Activated CD8-positive, alpha-beta T cell treated with anti-CD3 and anti-CD28 coated beads, Interleukin-2, amount 10 ng/mL, durations not matched to agents 7 days and 5 days (primary cell): ENCODE results near the gene SPPL3. TPM values are rescaled to one million over a fixed set of nuclear protein-coding genes. Genes with fewer than 3 reads are reported as not detected.
A peak's percentile ranks its signal among the peaks of the same experiment; 100 is the strongest.

Source experiments
- ATAC-seq: fragments of 150-1000 bp; cut with Tn5 transposase; one replicate; pipeline ENCODE4 v1.10.0; 2021; ENCODE audit warnings: moderate library complexity
- CTCF ChIA-PET: fragments of 350-600 bp; sonication (Branson Sonifier 250); formaldehyde crosslinking; loops from one replicate; lab custom pipeline; 2021; ENCODE audit warnings: antibody characterized with exemption; lab: Charles Lee
- POLR2A ChIA-PET: fragments of 350-600 bp; sonication (Branson Sonifier 250); formaldehyde crosslinking; loops from one replicate; lab custom pipeline; 2021; ENCODE audit warnings: antibody characterized with exemption; lab: Charles Lee
- DNase-seq: peaks from one replicate; pipeline ENCODE4 v3.0.0-alpha.2; 2020
- H3K27ac Mint-ChIP-seq: one replicate; pipeline ENCODE4 v1.8.0; 2021; ENCODE audit warnings: mild to moderate bottlenecking, mixed read lengths
- H3K27me3 Mint-ChIP-seq: one replicate; pipeline ENCODE4 v1.8.0; 2021; ENCODE audit warnings: low read depth, mixed read lengths
- H3K36me3 Mint-ChIP-seq: one replicate; pipeline ENCODE4 v1.8.0; 2021; ENCODE audit warnings: low read depth, mixed read lengths
- H3K4me1 Mint-ChIP-seq: one replicate; pipeline ENCODE4 v1.8.0; 2021; ENCODE audit warnings: low read depth, mixed read lengths
- H3K4me3 Mint-ChIP-seq: one replicate; pipeline ENCODE4 v1.8.0; 2021; ENCODE audit warnings: mild to moderate bottlenecking, mixed read lengths
- H3K9me3 Mint-ChIP-seq: one replicate; pipeline ENCODE4 v1.8.0; 2022; ENCODE audit warnings: mixed read lengths; ENCODE audit not compliant: insufficient read depth
- total RNA-seq, 2 experiments: library from RNA; stranded (reverse); gene quantifications; one replicate each; pipeline ENCODE4 v1.2.3, GENCODE V29; 2021

The SPPL3 gene
- total RNA-seq, 2 experiments from 2014 or later, result 23.3 to 27.8 TPM

DNA sequence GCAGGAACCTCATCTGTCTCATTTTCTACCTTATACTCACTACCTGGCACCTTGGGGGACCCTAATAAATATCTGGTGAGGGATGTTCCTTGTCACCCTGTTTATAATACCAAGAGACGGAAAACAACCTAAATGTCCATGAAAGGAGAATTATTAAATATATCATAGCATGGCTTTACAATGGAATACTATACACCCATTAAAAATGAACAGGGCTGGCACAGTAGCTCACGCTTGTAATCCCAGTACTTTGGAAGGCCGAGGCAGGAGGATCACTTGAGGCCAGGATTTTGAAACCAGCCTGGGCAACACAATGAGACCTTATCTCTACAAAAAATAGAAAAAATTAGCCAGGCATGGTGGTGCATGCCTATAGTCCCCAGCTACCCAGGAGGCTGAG is 34.3 kb upstream of the SPPL3 start:
- no peaks in the 10 kb centered on the region for H3K4me1 Mint-ChIP-seq
- ATAC-seq, result no peak
- H3K9me3 Mint-ChIP-seq, result no peaks in the 10 kb centered on the region
- POLR2A ChIA-PET, result interaction anchor here (1.6 kb wide), 1 partner anchor 11 kb away, joined by 6 read pairs; no protein-coding TSS in a partner anchor
- peaks cover 9% of the 10 kb centered on the region for H3K27me3 Mint-ChIP-seq
- H3K36me3 Mint-ChIP-seq, result no peaks in the 10 kb centered on the region
- no peak overlapping the region for H3K27ac Mint-ChIP-seq
- CTCF ChIA-PET, result interaction anchor here (1.4 to 2.7 kb wide), 3 partner anchors 21 to 186 kb away, joined by 3 to 13 read pairs (median 8); no protein-coding TSS in a partner anchor
- DNase-seq, result no peak
- no peak overlapping the region for H3K4me3 Mint-ChIP-seq

- Mint-ChIP-seq H3K4me3 (no peak overlapping the region), H3K27ac (no peak overlapping the region), H3K36me3 (no peaks in the 10 kb centered on the region), H3K9me3 (no peaks in the 10 kb centered on the region), H3K27me3 (peaks cover 9% of the 10 kb centered on the region), H3K4me1 (no peaks in the 10 kb centered on the region)
- DNase-seq (no peak), ATAC-seq (no peak)
- POLR2A ChIA-PET, result no interaction called here
- CTCF ChIA-PET, result no interaction called here
These were observed 32.0 kb upstream of the SPPL3 start for GRCh38 chr12:120936197-120936596.

DNA sequence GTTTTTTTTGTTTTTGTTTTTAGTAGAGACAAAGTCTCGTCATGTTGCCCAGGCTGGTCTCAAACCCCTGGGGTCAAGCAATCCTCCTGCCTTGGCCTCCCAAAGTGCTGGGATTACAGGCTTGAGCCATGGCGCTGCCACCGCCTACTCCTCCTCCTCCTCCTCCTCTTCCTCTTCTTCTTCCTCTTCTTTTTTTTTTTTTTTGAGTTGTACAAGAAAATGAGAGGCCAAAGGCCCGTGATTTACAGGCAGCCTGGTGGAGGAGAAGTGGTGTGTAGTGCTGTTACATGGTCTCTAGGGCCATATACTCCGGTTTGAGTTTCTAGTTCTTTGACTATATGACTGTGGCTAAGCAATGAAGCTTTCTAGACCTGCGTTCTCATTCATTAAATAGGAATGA is 29.6 kb upstream of the SPPL3 start:
- ATAC-seq, result no peak
- no peaks in the 10 kb centered on the region for H3K9me3 Mint-ChIP-seq
- H3K27ac Mint-ChIP-seq, result no peak overlapping the region
- ChIA-PET CTCF (interaction anchor here (1.6 to 2.6 kb wide), 2 partner anchors 10 to 38 kb away, joined by 4 to 8 read pairs; no protein-coding TSS in a partner anchor), POLR2A (no interaction called here)
- no peak overlapping the region for H3K4me3 Mint-ChIP-seq
- H3K27me3 Mint-ChIP-seq, result peaks cover 7% of the 10 kb centered on the region
- H3K36me3 Mint-ChIP-seq, result no peaks in the 10 kb centered on the region
- no peaks in the 10 kb centered on the region for H3K4me1 Mint-ChIP-seq
- DNase-seq, result no peak

- Mint-ChIP-seq H3K4me1 (no peaks in the 10 kb centered on the region), H3K4me3 (no peak overlapping the region), H3K27me3 (peaks cover 7% of the 10 kb centered on the region), H3K36me3 (no peaks in the 10 kb centered on the region), H3K9me3 (no peaks in the 10 kb centered on the region), H3K27ac (no peak overlapping the region)
- POLR2A ChIA-PET, result no interaction called here
- CTCF ChIA-PET, result interaction anchor here (1.6 to 2.6 kb wide), 2 partner anchors 11 to 38 kb away, joined by 4 to 8 read pairs; no protein-coding TSS in a partner anchor
- ATAC-seq (no peak), DNase-seq (no peak)
These were observed 28.9 kb upstream of the SPPL3 start for GRCh38 chr12:120932956-120933526.

DNA sequence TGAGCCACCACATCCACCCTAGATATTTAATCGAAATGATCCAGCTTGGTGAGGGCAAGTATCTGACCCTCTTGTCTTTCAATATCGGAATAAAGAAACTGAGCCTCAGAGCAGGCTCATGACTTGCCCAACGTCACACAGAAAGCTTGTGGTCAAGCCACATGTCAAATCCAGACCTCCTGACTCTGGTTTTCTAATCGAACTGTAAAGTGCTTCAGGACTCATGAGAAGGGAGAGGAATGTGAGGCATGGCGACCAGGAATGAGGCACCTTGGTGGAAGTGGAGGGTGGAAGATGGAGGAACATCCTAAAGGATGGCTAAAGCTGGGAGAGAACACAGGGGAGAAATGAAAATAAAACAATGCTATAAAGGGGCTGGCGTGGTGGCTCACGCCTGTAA is 27.9 kb upstream of the SPPL3 start:
- no peaks in the 10 kb centered on the region for H3K4me1 Mint-ChIP-seq
- DNase-seq, result no peak
- H3K4me3 Mint-ChIP-seq, result no peak overlapping the region
- POLR2A ChIA-PET, result no interaction called here
- CTCF ChIA-PET, result interaction anchor here (0.6 kb wide), 1 partner anchor 146 kb away, joined by 5 read pairs; no protein-coding TSS in a partner anchor
- no peaks in the 10 kb centered on the region for H3K36me3 Mint-ChIP-seq
- no peaks in the 10 kb centered on the region for H3K9me3 Mint-ChIP-seq
- H3K27ac Mint-ChIP-seq, result no peak overlapping the region
- ATAC-seq, result no peak
- peaks cover 3% of the 10 kb centered on the region for H3K27me3 Mint-ChIP-seq

DNA sequence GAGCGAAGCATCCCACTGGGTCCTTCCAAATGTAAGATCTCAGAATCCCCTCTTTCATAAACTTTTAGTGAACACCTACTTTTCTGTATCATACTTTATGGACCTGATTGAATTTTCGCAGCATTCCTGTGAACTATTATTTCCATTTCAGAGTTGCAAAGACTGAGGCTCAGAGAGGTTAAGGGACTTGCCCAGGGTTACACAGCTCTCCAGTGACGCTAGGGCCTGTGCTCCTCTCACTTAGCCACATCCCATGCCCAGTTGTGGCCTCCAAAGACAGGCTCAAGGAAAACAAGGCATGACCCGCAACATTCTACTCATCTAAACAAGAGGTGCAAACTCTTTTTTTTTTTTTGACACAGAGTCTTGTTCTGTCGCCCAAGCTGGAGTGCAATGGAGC is 25.9 kb upstream of the SPPL3 start:
- H3K27me3 Mint-ChIP-seq, result no peaks in the 10 kb centered on the region
- CTCF ChIA-PET, result no interaction called here
- no peaks in the 10 kb centered on the region for H3K9me3 Mint-ChIP-seq
- DNase-seq, result no peak
- ATAC-seq, result no peak
- POLR2A ChIA-PET, result no interaction called here
- no peaks in the 10 kb centered on the region for H3K36me3 Mint-ChIP-seq
- H3K4me3 Mint-ChIP-seq, result no peak overlapping the region
- no peaks in the 10 kb centered on the region for H3K4me1 Mint-ChIP-seq
- no peak overlapping the region for H3K27ac Mint-ChIP-seq

- H3K27ac Mint-ChIP-seq, result no peak overlapping the region
- no peaks in the 10 kb centered on the region for H3K4me1 Mint-ChIP-seq
- ChIA-PET POLR2A (no interaction called here), CTCF (no interaction called here)
- no peaks in the 10 kb centered on the region for H3K36me3 Mint-ChIP-seq
- no peak for DNase-seq
- H3K27me3 Mint-ChIP-seq, result no peaks in the 10 kb centered on the region
- H3K4me3 Mint-ChIP-seq, result no peak overlapping the region
- no peaks in the 10 kb centered on the region for H3K9me3 Mint-ChIP-seq
- peak; percentile 30 for ATAC-seq
These were observed 24.9 kb upstream of the SPPL3 start for GRCh38 chr12:120928864-120929652.

GRCh38 chr12:120925740-120926563 is 21.8 kb upstream of the SPPL3 start:
- no peaks in the 10 kb centered on the region for H3K9me3 Mint-ChIP-seq
- H3K27ac Mint-ChIP-seq, result no peak overlapping the region
- ATAC-seq (peak; percentile 27), DNase-seq (no peak)
- H3K27me3 Mint-ChIP-seq, result no peaks in the 10 kb centered on the region
- CTCF ChIA-PET, result no interaction called here
- H3K36me3 Mint-ChIP-seq, result no peaks in the 10 kb centered on the region
- H3K4me1 Mint-ChIP-seq, result no peaks in the 10 kb centered on the region
- POLR2A ChIA-PET, result no interaction called here
- H3K4me3 Mint-ChIP-seq, result no peak overlapping the region

- Mint-ChIP-seq H3K4me1 (no peaks in the 10 kb centered on the region), H3K4me3 (no peak overlapping the region), H3K36me3 (no peaks in the 10 kb centered on the region), H3K27ac (no peak overlapping the region), H3K27me3 (no peaks in the 10 kb centered on the region), H3K9me3 (peaks cover 4% of the 10 kb centered on the region)
- ATAC-seq (no peak), DNase-seq (no peak)
- POLR2A ChIA-PET, result no interaction called here
- CTCF ChIA-PET, result no interaction called here
These were observed 18.1 kb upstream of the SPPL3 start for GRCh38 chr12:120922279-120922678.

DNA sequence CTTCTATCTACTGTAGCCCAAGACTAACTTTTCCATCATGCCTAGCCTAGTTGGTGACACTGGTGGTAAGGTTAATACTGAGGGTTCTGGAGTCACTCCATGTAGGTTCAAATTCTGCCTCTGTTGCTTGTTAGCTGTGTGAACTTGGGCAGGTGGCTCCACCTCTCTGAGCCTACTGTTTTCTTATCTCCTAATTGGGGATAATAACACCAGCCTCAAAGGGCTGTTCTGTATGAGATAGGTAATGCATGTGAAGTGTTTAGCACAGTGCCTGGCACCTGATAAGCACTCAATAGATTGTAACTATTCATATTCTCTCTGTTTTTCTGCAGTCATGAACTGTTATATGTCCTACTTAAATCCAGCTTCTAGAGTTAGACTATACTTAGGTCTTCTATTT is 17.5 kb upstream of the SPPL3 start:
- Mint-ChIP-seq H3K9me3 (peaks cover 8% of the 10 kb centered on the region), H3K27me3 (no peaks in the 10 kb centered on the region), H3K27ac (no peak overlapping the region), H3K4me3 (no peak overlapping the region), H3K36me3 (no peaks in the 10 kb centered on the region), H3K4me1 (no peaks in the 10 kb centered on the region)
- DNase-seq (no peak), ATAC-seq (no peak)
- ChIA-PET CTCF (no interaction called here), POLR2A (no interaction called here)

- no peaks in the 10 kb centered on the region for H3K36me3 Mint-ChIP-seq
- H3K9me3 Mint-ChIP-seq, result peaks cover 10% of the 10 kb centered on the region
- no peaks in the 10 kb centered on the region for H3K4me1 Mint-ChIP-seq
- CTCF ChIA-PET, result interaction anchor here (0.6 kb wide), 1 partner anchor 190 kb away, joined by 3 read pairs; no protein-coding TSS in a partner anchor
- DNase-seq, result no peak
- H3K4me3 Mint-ChIP-seq, result no peak overlapping the region
- ATAC-seq, result no peak
- no peak overlapping the region for H3K27ac Mint-ChIP-seq
- POLR2A ChIA-PET, result no interaction called here
- H3K27me3 Mint-ChIP-seq, result no peaks in the 10 kb centered on the region
These were observed 16.0 kb upstream of the SPPL3 start for GRCh38 chr12:120920178-120920577.
